Measurements from ENCODE around the gene ZNF280D.

DNA sequence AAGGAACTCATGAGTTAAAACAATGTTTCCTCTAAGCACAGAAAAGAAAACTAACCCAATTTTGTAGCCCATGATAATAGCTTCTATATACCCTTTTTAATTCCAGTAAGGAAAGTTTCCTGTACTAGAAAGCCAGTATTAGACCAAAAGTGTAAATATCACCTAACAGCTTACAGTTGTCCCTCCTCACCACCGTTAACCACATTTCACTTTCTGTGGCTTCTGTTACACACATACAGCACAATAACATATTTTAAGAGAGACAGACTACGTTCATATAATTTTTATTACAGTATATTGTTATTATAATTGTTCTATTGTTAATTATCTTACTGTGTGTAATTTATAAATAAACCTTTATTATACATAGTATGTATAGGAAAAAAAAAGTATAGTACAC is 74.1 kb downstream of the ZNF280D start:
- TF ChIP-seq, protein P1, sequence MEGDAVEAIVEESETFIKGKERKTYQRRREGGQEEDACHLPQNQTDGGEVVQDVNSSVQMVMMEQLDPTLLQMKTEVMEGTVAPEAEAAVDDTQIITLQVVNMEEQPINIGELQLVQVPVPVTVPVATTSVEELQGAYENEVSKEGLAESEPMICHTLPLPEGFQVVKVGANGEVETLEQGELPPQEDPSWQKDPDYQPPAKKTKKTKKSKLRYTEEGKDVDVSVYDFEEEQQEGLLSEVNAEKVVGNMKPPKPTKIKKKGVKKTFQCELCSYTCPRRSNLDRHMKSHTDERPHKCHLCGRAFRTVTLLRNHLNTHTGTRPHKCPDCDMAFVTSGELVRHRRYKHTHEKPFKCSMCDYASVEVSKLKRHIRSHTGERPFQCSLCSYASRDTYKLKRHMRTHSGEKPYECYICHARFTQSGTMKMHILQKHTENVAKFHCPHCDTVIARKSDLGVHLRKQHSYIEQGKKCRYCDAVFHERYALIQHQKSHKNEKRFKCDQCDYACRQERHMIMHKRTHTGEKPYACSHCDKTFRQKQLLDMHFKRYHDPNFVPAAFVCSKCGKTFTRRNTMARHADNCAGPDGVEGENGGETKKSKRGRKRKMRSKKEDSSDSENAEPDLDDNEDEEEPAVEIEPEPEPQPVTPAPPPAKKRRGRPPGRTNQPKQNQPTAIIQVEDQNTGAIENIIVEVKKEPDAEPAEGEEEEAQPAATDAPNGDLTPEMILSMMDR (IDR thresholded peaks at IDR 0.05; ENCODE audit: low read depth, low read length), result no peak
- TF ChIP-seq EZH2phosphoT487 (IDR thresholded peaks at IDR 0.05; ENCODE audit: low read depth), result no peak

All from OCI-LY3 (cell line).